HG03442 (cell line): ENCODE data around the gene NLRP12.
"Not testable (repeated sequence)": the region's sequence is repeated elsewhere in the genome, so short reads cannot be mapped to it uniquely, and the experiment has no call there.

Source experiments
- ATAC-seq: cut with Tn5 transposase; IDR thresholded peaks from one replicate; pipeline ENCODE4 v1.9.1; 2021; ENCODE audit warnings: mild to moderate bottlenecking, moderate library complexity; ENCODE audit not compliant: unreplicated experiment

NLRP12 gene

GRCh38 chr19:53781332-53781731, 42.8 kb downstream of the NLRP12 start:
- ATAC-seq, result not testable (repeated sequence)

- no peak for ATAC-seq
Measured at GRCh38 chr19:53780506-53780905, 43.6 kb downstream of the NLRP12 start.

- no peak for ATAC-seq
Measured at GRCh38 chr19:53775524-53775923, 48.6 kb downstream of the NLRP12 start.

- ATAC-seq, result not testable (repeated sequence)
Measured at GRCh38 chr19:53774491-53774890, 49.6 kb downstream of the NLRP12 start.

- no peak for ATAC-seq
Measured at GRCh38 chr19:53773999-53774398, 50.1 kb downstream of the NLRP12 start.

GRCh38 chr19:53772943-53773342, 51.2 kb downstream of the NLRP12 start:
- ATAC-seq, result no peak

- ATAC-seq, result no peak
Measured at GRCh38 chr19:53771144-53771543, 53.0 kb downstream of the NLRP12 start.

- ATAC-seq, result not testable (repeated sequence)
Measured at GRCh38 chr19:53769696-53770309, 54.3 kb downstream of the NLRP12 start.

- ATAC-seq, result no peak
Measured at GRCh38 chr19:53768401-53768800, 55.7 kb downstream of the NLRP12 start.

GRCh38 chr19:53758991-53759390, 65.1 kb downstream of the NLRP12 start:
- ATAC-seq, result not testable (repeated sequence)
